Measurements from ENCODE around the gene CADM1. TPM values are rescaled to one million over a fixed set of nuclear protein-coding genes. Genes with fewer than 3 reads are reported as not detected.

CADM1 gene
- total RNA-seq, 1 experiment from 2014 or later: not detected

DNA sequence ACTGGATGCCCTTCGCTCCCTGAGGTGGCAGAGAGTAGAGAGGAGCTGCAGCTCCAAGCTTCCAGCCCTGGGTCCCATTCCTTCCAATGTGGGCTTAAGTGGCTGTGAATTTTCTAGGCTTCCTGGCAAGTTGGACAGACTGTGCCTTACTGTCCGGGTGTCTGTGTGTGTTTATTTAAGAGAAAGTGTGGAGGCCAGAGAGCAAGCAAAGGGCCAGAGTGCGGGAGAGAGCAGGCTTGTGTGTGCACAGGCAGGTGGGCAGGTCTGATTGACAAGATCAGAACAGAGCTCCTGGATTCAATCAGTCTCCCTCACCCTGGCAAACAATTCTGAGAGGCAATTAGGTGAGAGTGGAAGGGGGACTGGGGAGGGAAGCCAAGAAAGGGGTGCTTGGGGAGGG, 347.0 kb downstream of the CADM1 start:
- CTCF ChIA-PET: interaction anchor here (1.2 kb wide), 1 partner anchor 10 kb away, joined by 4 read pairs; no protein-coding TSS in a partner anchor

DNA sequence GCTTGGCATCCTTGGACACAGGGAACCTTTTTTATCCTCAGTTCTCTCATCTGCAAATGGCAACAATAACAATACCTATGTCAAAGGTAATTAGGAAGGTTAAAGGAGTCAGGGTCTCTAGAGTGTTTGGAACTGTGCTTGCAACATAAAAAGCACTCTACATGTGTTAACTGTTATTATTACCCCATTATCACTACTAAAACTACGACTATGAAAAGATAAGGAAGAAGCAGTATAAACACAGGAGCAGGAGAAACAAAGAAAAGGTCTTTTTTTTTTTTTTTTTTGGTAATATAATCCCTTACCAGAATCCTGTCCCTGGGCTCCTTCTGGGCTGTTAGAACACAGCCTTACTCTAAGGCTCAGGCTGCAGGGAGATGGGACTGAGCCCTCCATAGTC, 348.2 kb downstream of the CADM1 start:
- intact Hi-C loops (cut with micrococcal nuclease): no loop called here
- Mint-ChIP-seq H3K4me3 (ENCODE audit: unreplicated experiment) (no peak overlapping the region), H3K36me3 (ENCODE audit: insufficient read depth, unreplicated experiment) (no peaks in the 10 kb centered on the region), H3K27ac (ENCODE audit: low read depth, unreplicated experiment) (no peak overlapping the region), H3K4me1 (ENCODE audit: insufficient read depth, unreplicated experiment) (peaks cover 8% of the 10 kb centered on the region), H3K9me3 (ENCODE audit: unreplicated experiment) (no peaks in the 10 kb centered on the region), H3K27me3 (ENCODE audit: insufficient read depth, unreplicated experiment) (no peaks in the 10 kb centered on the region)
- no peak for DNase-seq (ENCODE audit: unreplicated experiment)
- no TSS peak for BruUV-seq (replicated peaks)
- TF ChIP-seq, protein P1, sequence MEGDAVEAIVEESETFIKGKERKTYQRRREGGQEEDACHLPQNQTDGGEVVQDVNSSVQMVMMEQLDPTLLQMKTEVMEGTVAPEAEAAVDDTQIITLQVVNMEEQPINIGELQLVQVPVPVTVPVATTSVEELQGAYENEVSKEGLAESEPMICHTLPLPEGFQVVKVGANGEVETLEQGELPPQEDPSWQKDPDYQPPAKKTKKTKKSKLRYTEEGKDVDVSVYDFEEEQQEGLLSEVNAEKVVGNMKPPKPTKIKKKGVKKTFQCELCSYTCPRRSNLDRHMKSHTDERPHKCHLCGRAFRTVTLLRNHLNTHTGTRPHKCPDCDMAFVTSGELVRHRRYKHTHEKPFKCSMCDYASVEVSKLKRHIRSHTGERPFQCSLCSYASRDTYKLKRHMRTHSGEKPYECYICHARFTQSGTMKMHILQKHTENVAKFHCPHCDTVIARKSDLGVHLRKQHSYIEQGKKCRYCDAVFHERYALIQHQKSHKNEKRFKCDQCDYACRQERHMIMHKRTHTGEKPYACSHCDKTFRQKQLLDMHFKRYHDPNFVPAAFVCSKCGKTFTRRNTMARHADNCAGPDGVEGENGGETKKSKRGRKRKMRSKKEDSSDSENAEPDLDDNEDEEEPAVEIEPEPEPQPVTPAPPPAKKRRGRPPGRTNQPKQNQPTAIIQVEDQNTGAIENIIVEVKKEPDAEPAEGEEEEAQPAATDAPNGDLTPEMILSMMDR (IDR thresholded peaks at IDR 0.05; ENCODE audit: unreplicated experiment): no peak
- ChIA-PET CTCF (no interaction called here), POLR2A (interaction anchor here (1.2 kb wide), 1 partner anchor 16 kb away, joined by 3 read pairs; no protein-coding TSS in a partner anchor)

More for the DNA sequence above, 347.0 kb downstream of the CADM1 start:
- H3K4me3 Mint-ChIP-seq (ENCODE audit: unreplicated experiment): no peak overlapping the region
- intact Hi-C loops (cut with micrococcal nuclease): no loop called here
- no peaks in the 10 kb centered on the region for H3K36me3 Mint-ChIP-seq (ENCODE audit: insufficient read depth, unreplicated experiment)
- H3K9me3 Mint-ChIP-seq (ENCODE audit: unreplicated experiment): no peaks in the 10 kb centered on the region
- no peak overlapping the region for H3K27ac Mint-ChIP-seq (ENCODE audit: low read depth, unreplicated experiment)
- BruUV-seq (replicated peaks): no TSS peak
- peaks cover 8% of the 10 kb centered on the region for H3K4me1 Mint-ChIP-seq (ENCODE audit: insufficient read depth, unreplicated experiment)
- no peaks in the 10 kb centered on the region for H3K27me3 Mint-ChIP-seq (ENCODE audit: insufficient read depth, unreplicated experiment)
- TF ChIP-seq, protein P1 (IDR thresholded peaks at IDR 0.05; ENCODE audit: unreplicated experiment): no peak
- POLR2A ChIA-PET: interaction anchor here (0.6 to 1.2 kb wide), 2 partner anchors 17 to 61 kb away, joined by 3 read pairs; no protein-coding TSS in a partner anchor
- DNase-seq (ENCODE audit: unreplicated experiment): no peak

DNA sequence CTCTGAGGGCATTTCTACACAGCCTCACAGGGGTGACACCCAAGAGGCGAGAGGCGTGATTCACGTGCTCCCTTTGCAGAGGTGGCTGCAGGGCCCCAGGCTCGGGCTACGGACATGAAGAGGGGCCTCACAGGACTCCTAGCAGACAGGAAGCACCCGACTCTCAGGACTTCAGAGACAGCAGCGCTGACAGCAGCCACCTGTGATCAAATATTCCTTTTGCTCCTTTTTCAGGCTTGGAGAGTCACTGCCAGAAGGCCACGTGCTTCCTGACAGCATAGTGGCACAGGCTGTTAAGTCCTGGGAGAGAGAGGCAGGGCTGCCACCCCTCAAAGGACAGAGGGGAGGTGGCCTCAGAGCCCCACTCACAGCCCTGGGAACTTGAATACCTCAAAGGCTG, 348.9 kb downstream of the CADM1 start:
- Mint-ChIP-seq H3K4me3 (ENCODE audit: unreplicated experiment) (no peak overlapping the region), H3K27me3 (ENCODE audit: insufficient read depth, unreplicated experiment) (no peaks in the 10 kb centered on the region), H3K27ac (ENCODE audit: low read depth, unreplicated experiment) (no peak overlapping the region), H3K4me1 (ENCODE audit: insufficient read depth, unreplicated experiment) (peaks cover 8% of the 10 kb centered on the region), H3K9me3 (ENCODE audit: unreplicated experiment) (no peaks in the 10 kb centered on the region), H3K36me3 (ENCODE audit: insufficient read depth, unreplicated experiment) (no peaks in the 10 kb centered on the region)
- TF ChIP-seq, protein P1 (IDR thresholded peaks at IDR 0.05; ENCODE audit: unreplicated experiment): no peak
- no TSS peak for BruUV-seq (replicated peaks)
- DNase-seq (ENCODE audit: unreplicated experiment): no peak
- CTCF ChIA-PET: no interaction called here
- POLR2A ChIA-PET: no interaction called here
- intact Hi-C loops (cut with micrococcal nuclease): no loop called here

DNA sequence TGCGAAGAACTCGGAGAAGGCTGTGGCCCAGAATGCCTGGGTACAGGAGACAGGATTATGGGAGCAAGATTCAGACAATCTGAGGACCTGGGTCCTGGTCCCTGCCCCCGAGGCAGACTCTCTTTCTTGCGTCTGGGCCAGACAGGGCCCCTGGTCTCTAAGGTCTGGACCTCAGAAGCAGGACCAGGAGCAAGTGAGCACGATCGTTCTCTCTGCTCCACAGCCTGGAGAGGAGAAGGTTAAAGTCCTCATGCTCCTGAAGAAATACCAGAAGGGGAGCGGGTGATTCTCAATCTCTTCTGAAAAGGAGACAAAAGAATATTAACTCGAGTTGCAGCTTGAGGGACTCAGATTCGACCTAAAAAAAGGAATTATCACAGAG, 349.9 kb downstream of the CADM1 start:
- TF ChIP-seq, protein P1 (IDR thresholded peaks at IDR 0.05; ENCODE audit: unreplicated experiment): no peak
- no peaks in the 10 kb centered on the region for H3K36me3 Mint-ChIP-seq (ENCODE audit: insufficient read depth, unreplicated experiment)
- intact Hi-C loops (cut with micrococcal nuclease): no loop called here
- CTCF ChIA-PET: no interaction called here
- no peaks in the 10 kb centered on the region for H3K27me3 Mint-ChIP-seq (ENCODE audit: insufficient read depth, unreplicated experiment)
- BruUV-seq (replicated peaks): no TSS peak
- peaks cover 8% of the 10 kb centered on the region for H3K4me1 Mint-ChIP-seq (ENCODE audit: insufficient read depth, unreplicated experiment)
- no peak for DNase-seq (ENCODE audit: unreplicated experiment)
- POLR2A ChIA-PET: no interaction called here
- H3K27ac Mint-ChIP-seq (ENCODE audit: low read depth, unreplicated experiment): no peak overlapping the region
- H3K9me3 Mint-ChIP-seq (ENCODE audit: unreplicated experiment): no peaks in the 10 kb centered on the region
- no peak overlapping the region for H3K4me3 Mint-ChIP-seq (ENCODE audit: unreplicated experiment)
